ENCODE results near the gene UQCRQ.

DNA sequence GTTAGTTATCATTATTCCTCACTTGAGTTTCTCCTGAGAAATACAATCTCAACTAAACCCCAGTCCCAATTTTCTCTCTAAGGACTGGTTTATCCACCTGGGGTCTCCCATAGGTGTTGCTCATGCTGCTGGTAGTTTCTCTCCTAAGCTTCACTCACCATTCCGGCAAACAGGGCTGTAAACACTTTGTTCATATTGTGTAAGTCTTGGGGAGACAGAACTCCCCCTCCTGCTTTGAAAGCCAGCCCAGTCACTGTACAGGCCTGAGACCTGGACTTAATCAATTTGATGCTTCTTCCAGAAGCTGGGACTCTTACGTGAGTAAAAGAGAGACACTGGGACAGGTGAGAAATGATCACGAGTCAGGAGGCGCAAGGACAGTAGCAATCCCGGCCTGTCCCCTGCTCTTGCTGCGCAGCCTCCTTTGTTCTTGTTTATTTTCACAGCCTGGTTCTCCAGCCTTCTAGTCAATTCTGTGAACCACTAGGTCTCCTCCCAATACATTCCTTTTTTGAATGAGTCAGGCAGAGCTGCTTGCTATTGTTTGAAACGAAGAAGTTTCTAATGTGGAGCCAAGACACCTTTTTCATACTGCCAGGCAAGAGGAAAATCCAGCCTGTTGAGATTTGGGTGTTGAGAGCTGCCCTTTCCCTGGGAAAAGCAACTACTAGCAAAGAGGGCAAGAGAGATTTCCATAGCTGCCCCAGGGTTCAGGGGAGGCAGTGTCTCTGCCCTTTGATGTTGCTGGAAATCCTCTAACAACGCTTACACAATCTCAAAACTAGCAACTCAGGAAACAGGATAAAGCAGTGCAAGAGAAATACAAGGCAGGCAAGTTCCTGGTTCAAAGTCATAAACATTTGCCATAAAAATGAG lies 26.8 kb upstream of the UQCRQ start:
- no peak for TF ChIP-seq POLR2A (IDR thresholded peaks at IDR 0.05)
- TF ChIP-seq, protein P1, sequence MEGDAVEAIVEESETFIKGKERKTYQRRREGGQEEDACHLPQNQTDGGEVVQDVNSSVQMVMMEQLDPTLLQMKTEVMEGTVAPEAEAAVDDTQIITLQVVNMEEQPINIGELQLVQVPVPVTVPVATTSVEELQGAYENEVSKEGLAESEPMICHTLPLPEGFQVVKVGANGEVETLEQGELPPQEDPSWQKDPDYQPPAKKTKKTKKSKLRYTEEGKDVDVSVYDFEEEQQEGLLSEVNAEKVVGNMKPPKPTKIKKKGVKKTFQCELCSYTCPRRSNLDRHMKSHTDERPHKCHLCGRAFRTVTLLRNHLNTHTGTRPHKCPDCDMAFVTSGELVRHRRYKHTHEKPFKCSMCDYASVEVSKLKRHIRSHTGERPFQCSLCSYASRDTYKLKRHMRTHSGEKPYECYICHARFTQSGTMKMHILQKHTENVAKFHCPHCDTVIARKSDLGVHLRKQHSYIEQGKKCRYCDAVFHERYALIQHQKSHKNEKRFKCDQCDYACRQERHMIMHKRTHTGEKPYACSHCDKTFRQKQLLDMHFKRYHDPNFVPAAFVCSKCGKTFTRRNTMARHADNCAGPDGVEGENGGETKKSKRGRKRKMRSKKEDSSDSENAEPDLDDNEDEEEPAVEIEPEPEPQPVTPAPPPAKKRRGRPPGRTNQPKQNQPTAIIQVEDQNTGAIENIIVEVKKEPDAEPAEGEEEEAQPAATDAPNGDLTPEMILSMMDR (IDR thresholded peaks at IDR 0.05) = no peak
- TF ChIP-seq EP300 (IDR thresholded peaks at IDR 0.05) = no peak
- TF ChIP-seq POLR2AphosphoS5 (IDR thresholded peaks at IDR 0.05) = no peak

Data from upper lobe of left lung (tissue), 4 donors.